Muscle of leg (tissue), 11 donors: ENCODE measurements around the gene TTC28. TPM values are rescaled to one million over a fixed set of nuclear protein-coding genes. Genes with fewer than 3 reads are reported as not detected.

Experiments
- DNase-seq: peaks from one replicate; pipeline ENCODE4 v3.0.0; 2013
- H3K27ac ChIP-seq: one replicate; pipeline ENCODE4 v1.5.1; 2013; ENCODE audit warnings: mild to moderate bottlenecking, low read length, control low read depth
- H3K27me3 ChIP-seq: one replicate; pipeline ENCODE4 v1.6.1; 2013; ENCODE audit warnings: low read length; ENCODE audit not compliant: control insufficient read depth, insufficient read depth
- H3K36me3 ChIP-seq: one replicate; pipeline ENCODE4 v1.6.1; 2013; ENCODE audit warnings: low read length; ENCODE audit not compliant: control insufficient read depth, insufficient read depth
- H3K4me1 ChIP-seq: one replicate; pipeline ENCODE4 v1.6.1; 2013; ENCODE audit warnings: low read length; ENCODE audit not compliant: control insufficient read depth, insufficient read depth
- H3K4me3 ChIP-seq: one replicate; pipeline ENCODE4 v1.5.1; 2013; ENCODE audit warnings: low read length, control low read depth
- H3K9me3 ChIP-seq: replicated peaks from 2 replicates; pipeline ENCODE4 v1.6.1; 2013; ENCODE audit warnings: low read depth, low read length; ENCODE audit not compliant: control insufficient read depth
- WGBS: methylation state at CpG from one replicate; pipeline ENCODE4 v1.1.5; 2013; ENCODE audit warnings: missing lambda C conversion rate; ENCODE audit not compliant: insufficient coverage; 5-methylcytosine and 5-hydroxymethylcytosine counted together
- polyA plus RNA-seq, 8 donors: library from polyadenylated mRNA; unstranded; fragments of 120-200 nt; gene quantifications; one replicate each; pipeline versions ENCODE4 v1.2.1 to v1.2.3, GENCODE V29; 2013; ENCODE audit warnings: inconsistent platforms in 1 of 8, low replicate concordance in 1 of 8; ENCODE audit not compliant: insufficient read length in 8 of 8, insufficient read depth in 1 of 8
- total RNA-seq: library from RNA; stranded (reverse); fragments of 120-200 nt; gene quantifications from one replicate; pipeline ENCODE4 v1.2.4, GENCODE V29; 2013

TTC28 gene
- total and polyA plus RNA-seq, 9 donors, result 17.9 to 31.8 (median 24.9) TPM

- Histone ChIP-seq H3K27ac (no peak overlapping the region), H3K9me3 (no peaks in the 10 kb centered on the region), H3K36me3 (no peaks in the 10 kb centered on the region), H3K27me3 (no peaks in the 10 kb centered on the region), H3K4me3 (no peak overlapping the region), H3K4me1 (no peaks in the 10 kb centered on the region)
- no peak for DNase-seq
- WGBS, result 93% methylated on average over 5 of the region's 5 CpGs
Measured at GRCh38 chr22:28609921-28610320, 69.7 kb downstream of the TTC28 start.

GRCh38 chr22:28608546-28608945, 71.1 kb downstream of the TTC28 start:
- no peaks in the 10 kb centered on the region for H3K4me1 ChIP-seq
- no peak for DNase-seq
- WGBS, result no CpG with 5 or more reads among the region's 2 CpGs
- no peaks in the 10 kb centered on the region for H3K36me3 ChIP-seq
- no peaks in the 10 kb centered on the region for H3K27me3 ChIP-seq
- no peak overlapping the region for H3K4me3 ChIP-seq
- no peaks in the 10 kb centered on the region for H3K9me3 ChIP-seq
- H3K27ac ChIP-seq, result no peak overlapping the region

- H3K4me3 ChIP-seq, result no peak overlapping the region
- no peaks in the 10 kb centered on the region for H3K36me3 ChIP-seq
- no peaks in the 10 kb centered on the region for H3K9me3 ChIP-seq
- DNase-seq, result no peak
- H3K4me1 ChIP-seq, result no peaks in the 10 kb centered on the region
- H3K27me3 ChIP-seq, result no peaks in the 10 kb centered on the region
- H3K27ac ChIP-seq, result no peak overlapping the region
Measured at GRCh38 chr22:28607795-28608194, 71.8 kb downstream of the TTC28 start.

- H3K4me1 ChIP-seq, result no peaks in the 10 kb centered on the region
- H3K27ac ChIP-seq, result peak overlapping the region; percentile 21
- no peaks in the 10 kb centered on the region for H3K36me3 ChIP-seq
- no peak overlapping the region for H3K4me3 ChIP-seq
- no peaks in the 10 kb centered on the region for H3K9me3 ChIP-seq
- no peaks in the 10 kb centered on the region for H3K27me3 ChIP-seq
- WGBS, result no CpG with 5 or more reads among the region's 2 CpGs
- peak; percentile 74 for DNase-seq
Measured at GRCh38 chr22:28604966-28605761, 74.5 kb downstream of the TTC28 start.

- no peak for DNase-seq
- no peak overlapping the region for H3K27ac ChIP-seq
Measured at GRCh38 chr22:28601915-28602314, 77.7 kb downstream of the TTC28 start.

GRCh38 chr22:28600546-28601143, 79.0 kb downstream of the TTC28 start:
- no peaks in the 10 kb centered on the region for H3K27me3 ChIP-seq
- WGBS, result no CpG with 5 or more reads among the region's 3 CpGs
- DNase-seq, result peak; percentile 78
- no peak overlapping the region for H3K27ac ChIP-seq
- no peak overlapping the region for H3K4me3 ChIP-seq
- no peaks in the 10 kb centered on the region for H3K4me1 ChIP-seq
- H3K9me3 ChIP-seq, result no peaks in the 10 kb centered on the region
- no peaks in the 10 kb centered on the region for H3K36me3 ChIP-seq

More at GRCh38 chr22:28601915-28602314, 77.7 kb downstream of the TTC28 start:
- Histone ChIP-seq H3K36me3 (no peaks in the 10 kb centered on the region), H3K4me1 (no peaks in the 10 kb centered on the region), H3K4me3 (no peak overlapping the region), H3K9me3 (no peaks in the 10 kb centered on the region), H3K27me3 (no peaks in the 10 kb centered on the region)

- Histone ChIP-seq H3K4me3 (no peak overlapping the region), H3K27me3 (no peaks in the 10 kb centered on the region), H3K4me1 (no peaks in the 10 kb centered on the region), H3K9me3 (no peaks in the 10 kb centered on the region), H3K27ac (no peak overlapping the region), H3K36me3 (no peaks in the 10 kb centered on the region)
- no peak for DNase-seq
- no CpG with 5 or more reads among the region's 2 CpGs for WGBS
Measured at GRCh38 chr22:28599693-28600092, 79.9 kb downstream of the TTC28 start.

GRCh38 chr22:28597665-28598064, 82.0 kb downstream of the TTC28 start:
- Histone ChIP-seq H3K4me1 (no peaks in the 10 kb centered on the region), H3K27ac (no peak overlapping the region), H3K4me3 (no peak overlapping the region), H3K27me3 (no peaks in the 10 kb centered on the region), H3K9me3 (no peaks in the 10 kb centered on the region), H3K36me3 (no peaks in the 10 kb centered on the region)
- DNase-seq, result no peak
- 100% methylated on average over 1 of the region's 3 CpGs for WGBS

- WGBS, result no CpG with 5 or more reads among the region's 4 CpGs
- no peak overlapping the region for H3K4me3 ChIP-seq
- H3K27ac ChIP-seq, result no peak overlapping the region
Measured at GRCh38 chr22:28594797-28595462, 84.7 kb downstream of the TTC28 start.

GRCh38 chr22:28594076-28594796, 85.4 kb downstream of the TTC28 start:
- no CpG with 5 or more reads among the region's 2 CpGs for WGBS

More at GRCh38 chr22:28594797-28595462, 84.7 kb downstream of the TTC28 start:
- DNase-seq, result peak; percentile 89
- Histone ChIP-seq H3K4me1 (no peaks in the 10 kb centered on the region), H3K9me3 (no peaks in the 10 kb centered on the region), H3K27me3 (no peaks in the 10 kb centered on the region), H3K36me3 (no peaks in the 10 kb centered on the region)

More at GRCh38 chr22:28594076-28594796, 85.4 kb downstream of the TTC28 start:
- Histone ChIP-seq H3K4me1 (no peaks in the 10 kb centered on the region), H3K27me3 (no peaks in the 10 kb centered on the region), H3K9me3 (no peaks in the 10 kb centered on the region), H3K36me3 (no peaks in the 10 kb centered on the region), H3K27ac (no peak overlapping the region), H3K4me3 (no peak overlapping the region)
- peak; percentile 24 for DNase-seq
